HL-60 (cell line): Measurements from ENCODE around the gene OPTN.

Experiments used
- POLR2AphosphoS5 ChIP-seq: IDR thresholded peaks from 2 replicates; pipeline ENCODE4 v1.6.1; 2012; ENCODE audit warnings: low read depth
- REST ChIP-seq: IDR thresholded peaks from 2 replicates; pipeline ENCODE4 v1.6.1; 2012; ENCODE audit warnings: low read depth; ENCODE audit not compliant: insufficient replicate concordance
- TF ChIP-seq, protein P1 (sequence below): IDR thresholded peaks from one replicate; pipeline ENCODE4 v1.5.1; 2011; ENCODE audit warnings: low read length, control low read depth, inconsistent platforms; ENCODE audit not compliant: insufficient read depth

- TF ChIP-seq, protein P1, sequence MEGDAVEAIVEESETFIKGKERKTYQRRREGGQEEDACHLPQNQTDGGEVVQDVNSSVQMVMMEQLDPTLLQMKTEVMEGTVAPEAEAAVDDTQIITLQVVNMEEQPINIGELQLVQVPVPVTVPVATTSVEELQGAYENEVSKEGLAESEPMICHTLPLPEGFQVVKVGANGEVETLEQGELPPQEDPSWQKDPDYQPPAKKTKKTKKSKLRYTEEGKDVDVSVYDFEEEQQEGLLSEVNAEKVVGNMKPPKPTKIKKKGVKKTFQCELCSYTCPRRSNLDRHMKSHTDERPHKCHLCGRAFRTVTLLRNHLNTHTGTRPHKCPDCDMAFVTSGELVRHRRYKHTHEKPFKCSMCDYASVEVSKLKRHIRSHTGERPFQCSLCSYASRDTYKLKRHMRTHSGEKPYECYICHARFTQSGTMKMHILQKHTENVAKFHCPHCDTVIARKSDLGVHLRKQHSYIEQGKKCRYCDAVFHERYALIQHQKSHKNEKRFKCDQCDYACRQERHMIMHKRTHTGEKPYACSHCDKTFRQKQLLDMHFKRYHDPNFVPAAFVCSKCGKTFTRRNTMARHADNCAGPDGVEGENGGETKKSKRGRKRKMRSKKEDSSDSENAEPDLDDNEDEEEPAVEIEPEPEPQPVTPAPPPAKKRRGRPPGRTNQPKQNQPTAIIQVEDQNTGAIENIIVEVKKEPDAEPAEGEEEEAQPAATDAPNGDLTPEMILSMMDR, result no peak
- no peak for TF ChIP-seq POLR2AphosphoS5
- TF ChIP-seq REST, result no peak
Measured at GRCh38 chr10:13092291-13093102, 7.5 kb upstream of the OPTN start.
